Neural progenitor cell (in vitro differentiated cells): ENCODE measurements around the gene SZRD1.

ENCODE experiments used
- CTCF ChIP-seq: fragments of 200-600 bp; sonication (generic); IDR thresholded peaks from 2 replicates; pipeline ENCODE4 v1.5.1; 2017; ENCODE audit warnings: antibody characterized with exemption, mild to moderate bottlenecking
- EZH2 ChIP-seq: fragments of 200-600 bp; sonication (generic); IDR thresholded peaks from 2 replicates; pipeline ENCODE4 v1.6.1; 2017; ENCODE audit warnings: antibody characterized with exemption, mild to moderate bottlenecking, moderate library complexity
- EZH2phosphoT487 ChIP-seq: fragments of 200-600 bp; sonication (generic); IDR thresholded peaks from 2 replicates; pipeline ENCODE4 v1.6.1; 2017; ENCODE audit warnings: antibody characterized with exemption

GRCh38 chr1:16421201-16421600 lies 54.2 kb downstream of the SZRD1 start:
- no peak for TF ChIP-seq EZH2
- no peak for TF ChIP-seq CTCF
- no peak for TF ChIP-seq EZH2phosphoT487
